OCI-LY1 (cell line): ENCODE data around the gene PPP2R5B.

Experiments used
- CTCF ChIP-seq: fragments of 200-600 bp; sonication (generic), shearing (Covaris generic); IDR thresholded peaks from 2 replicates; pipeline ENCODE4 v1.5.1; 2017; ENCODE audit warnings: mild to moderate bottlenecking, antibody characterized with exemption, low read length, moderate library complexity, mixed read lengths
- EZH2 ChIP-seq: fragments of 200-600 bp; sonication (generic), shearing (Covaris generic); IDR thresholded peaks from 2 replicates; pipeline ENCODE4 v1.8.0; 2017; ENCODE audit warnings: borderline replicate concordance, mixed run types, mild to moderate bottlenecking, antibody characterized with exemption, low read length, moderate library complexity, mixed read lengths

GRCh38 chr11:64892838-64893193 lies 31.7 kb upstream of the PPP2R5B start:
- TF ChIP-seq CTCF: no peak
- TF ChIP-seq EZH2: no peak
